Fibroblast of upper back skin (primary cell): ENCODE data around the gene RNF187.

Source experiments
- DNase-seq: peaks from one replicate; pipeline ENCODE4 v3.0.0-alpha.2; 2013

RNF187 gene

GRCh38 chr1:228511546-228512445 lies 24.6 kb downstream of the RNF187 start:
- no peak for DNase-seq

GRCh38 chr1:228512781-228513198 lies 25.6 kb downstream of the RNF187 start:
- DNase-seq = no peak

DNA sequence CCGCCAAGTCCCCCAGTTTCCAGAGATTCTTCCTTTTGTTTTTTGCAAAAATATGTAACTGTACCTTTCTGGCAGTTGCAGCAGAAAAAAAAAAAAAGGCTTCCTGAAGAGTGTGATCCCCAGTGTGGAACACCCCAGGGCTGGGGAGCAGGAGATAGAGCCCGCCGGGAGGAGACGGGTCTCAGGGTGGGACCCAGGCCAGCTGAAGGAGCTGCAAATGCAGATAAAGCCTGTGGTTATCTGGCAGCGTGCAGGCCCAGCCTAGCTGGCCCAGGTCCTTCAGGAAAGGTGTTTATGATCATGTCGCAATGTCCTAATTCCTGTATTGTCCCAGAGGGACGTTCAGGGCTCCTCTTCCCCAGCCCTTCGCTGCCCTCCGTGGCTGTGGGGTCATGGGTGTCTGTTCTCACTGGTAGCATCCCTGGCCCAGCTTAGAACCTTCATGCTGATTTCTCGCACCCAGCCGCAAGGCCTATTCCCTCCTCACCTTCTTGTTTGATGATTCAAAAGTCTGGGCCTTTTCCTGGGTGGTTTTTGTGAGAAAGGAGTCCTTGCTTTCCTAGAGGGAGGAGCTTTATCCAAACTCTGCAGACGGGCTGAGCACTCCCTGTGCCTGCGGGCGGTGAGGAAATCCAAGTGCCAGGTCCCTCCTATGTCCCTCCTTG lies 26.2 kb downstream of the RNF187 start:
- DNase-seq = no peak

GRCh38 chr1:228514421-228514820 lies 27.2 kb downstream of the RNF187 start:
- no peak for DNase-seq

DNA sequence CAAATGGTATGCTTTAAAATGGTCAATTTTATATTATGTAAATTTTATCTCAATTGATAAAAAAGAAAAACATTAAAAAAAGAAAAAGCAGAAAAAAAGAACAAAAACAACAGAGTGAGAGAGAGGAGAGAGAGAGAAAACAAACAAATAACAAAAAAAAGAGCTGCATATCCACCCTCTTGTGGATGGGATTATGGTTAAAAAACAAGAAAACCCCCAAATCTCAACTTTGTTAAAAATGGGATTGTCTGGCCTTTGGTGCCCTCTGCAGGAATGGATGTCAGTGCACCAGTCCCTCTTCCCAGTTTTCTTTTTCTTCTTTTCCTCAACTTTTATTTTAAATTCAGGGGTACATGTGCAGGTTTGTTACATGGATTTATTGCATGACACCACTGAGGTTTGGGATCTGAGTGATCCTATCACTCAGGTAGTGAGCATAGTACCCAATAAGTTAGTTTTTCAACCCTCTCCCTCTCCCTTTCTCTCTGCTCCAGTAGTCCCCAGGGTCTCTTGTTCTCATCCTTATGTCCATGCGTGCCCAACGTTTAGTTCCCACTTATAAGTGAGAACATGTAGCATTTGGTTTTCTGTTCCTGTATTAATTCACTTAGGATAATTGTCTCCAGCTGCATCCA lies 28.1 kb downstream of the RNF187 start:
- DNase-seq = peak; percentile 46

DNA sequence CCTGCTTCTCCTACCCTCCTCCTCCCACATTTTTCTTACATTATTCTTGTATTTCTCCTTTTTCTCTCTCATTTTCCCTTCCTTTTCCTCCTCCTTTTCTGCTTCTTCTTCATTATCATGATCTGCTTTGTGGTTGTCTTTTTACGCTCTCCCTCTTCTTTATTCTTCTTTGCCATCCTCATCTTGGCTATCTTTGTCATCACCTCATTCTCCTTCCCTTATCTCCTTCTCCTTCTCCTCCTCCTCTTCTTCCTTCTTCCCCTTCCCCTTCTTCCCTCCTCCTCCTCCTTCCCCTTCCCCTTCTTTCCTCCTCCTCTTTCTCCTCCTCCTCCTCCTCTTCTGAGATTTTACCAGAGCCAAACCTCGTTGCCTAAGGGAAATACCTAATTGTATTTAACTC lies 30.5 kb downstream of the RNF187 start:
- DNase-seq = no peak

GRCh38 chr1:228527596-228527995 lies 40.4 kb downstream of the RNF187 start:
- no peak for DNase-seq

DNA sequence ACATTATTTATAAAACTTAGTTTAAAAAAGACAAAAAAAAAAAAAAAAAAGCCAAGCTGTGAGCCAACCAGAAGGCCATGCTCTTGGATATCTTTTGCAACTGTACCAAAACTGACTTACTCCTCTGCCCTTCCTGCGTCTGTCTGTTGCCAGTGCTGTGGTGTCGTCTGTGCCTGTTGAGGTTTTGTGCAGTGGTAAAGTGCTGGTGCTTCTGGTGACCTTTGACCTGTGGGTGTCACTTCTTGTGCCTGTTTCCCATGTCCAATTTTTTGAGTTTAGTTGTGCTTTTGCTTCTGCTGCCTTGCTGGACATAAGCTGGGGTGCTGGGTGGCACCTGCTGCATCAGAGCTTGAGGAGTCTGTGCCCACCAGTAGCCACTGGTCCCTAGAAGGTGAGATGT lies 41.4 kb downstream of the RNF187 start:
- no peak for DNase-seq

DNA sequence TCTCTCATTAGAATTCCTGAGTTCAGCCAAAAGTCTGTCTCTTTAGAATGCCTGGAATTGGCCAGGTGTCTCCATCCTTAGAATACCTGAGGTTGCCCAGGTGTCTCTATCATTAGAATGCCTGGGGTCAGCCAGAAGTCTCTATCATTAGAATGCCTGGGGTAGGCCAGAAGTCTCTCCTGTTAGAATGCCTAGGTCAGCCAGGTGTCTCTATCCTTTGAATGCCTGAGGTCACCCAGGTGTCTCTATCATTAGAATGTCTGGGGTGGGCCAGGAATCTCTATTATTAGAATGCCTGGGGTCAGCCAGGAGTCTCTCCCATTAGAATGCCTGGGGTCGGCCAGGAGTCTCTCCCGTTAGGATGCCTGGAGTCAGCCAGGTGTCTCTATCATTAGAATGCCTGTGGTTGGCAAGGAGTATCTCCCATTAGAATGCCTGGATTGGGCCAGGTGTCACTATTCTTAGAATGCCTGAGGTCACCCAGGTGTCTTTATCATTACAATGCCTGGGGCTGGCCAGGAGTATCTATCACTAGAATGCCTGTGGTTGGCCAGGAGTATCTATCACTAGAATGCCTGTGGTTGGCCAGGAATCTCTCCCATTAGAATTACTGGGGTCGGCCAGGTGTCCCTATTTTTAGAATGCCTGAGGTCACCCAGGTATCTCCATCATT lies 43.0 kb downstream of the RNF187 start:
- DNase-seq = no peak

DNA sequence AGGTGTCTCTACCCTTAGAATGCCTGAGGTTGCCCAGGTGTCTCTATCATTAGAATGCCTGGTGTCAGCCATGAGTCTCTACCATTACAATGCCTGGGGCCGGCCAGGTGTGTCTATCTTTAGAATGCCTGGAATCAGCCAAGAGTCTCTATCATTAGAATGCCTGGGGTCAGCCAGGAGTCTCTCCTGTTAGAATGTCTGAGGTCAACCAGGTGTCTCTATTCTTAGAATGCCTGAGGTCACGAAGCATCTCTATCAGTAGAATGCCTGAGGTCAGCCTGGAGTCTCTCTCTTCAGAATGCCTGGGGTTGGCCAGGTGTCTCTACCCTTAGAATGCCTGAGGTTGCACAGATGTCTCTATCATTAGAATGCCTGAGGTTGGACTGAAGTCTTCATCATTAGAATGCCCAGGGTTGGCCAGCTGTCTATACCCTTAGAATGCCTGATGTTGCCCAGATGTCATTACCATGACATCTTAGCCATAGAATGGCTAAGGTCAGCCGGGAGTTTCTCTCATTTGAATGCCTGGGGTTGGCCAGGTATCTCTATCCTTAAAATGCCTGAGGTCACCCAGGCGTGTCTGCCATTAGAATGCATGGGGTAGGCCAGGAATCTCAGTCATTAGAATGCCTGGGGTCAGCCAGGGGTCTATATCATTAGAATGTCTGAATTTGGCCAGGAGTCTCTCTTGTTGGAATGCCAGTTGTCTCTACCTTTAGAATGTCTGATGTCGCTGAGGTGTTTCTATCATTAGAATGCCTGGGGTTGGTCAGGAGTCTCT lies 44.0 kb downstream of the RNF187 start:
- DNase-seq = no peak

- DNase-seq = no peak
These were observed 51.6 kb downstream of the RNF187 start for GRCh38 chr1:228538831-228539230.

GRCh38 chr1:228540161-228540917 lies 53.2 kb downstream of the RNF187 start:
- no peak for DNase-seq

DNA sequence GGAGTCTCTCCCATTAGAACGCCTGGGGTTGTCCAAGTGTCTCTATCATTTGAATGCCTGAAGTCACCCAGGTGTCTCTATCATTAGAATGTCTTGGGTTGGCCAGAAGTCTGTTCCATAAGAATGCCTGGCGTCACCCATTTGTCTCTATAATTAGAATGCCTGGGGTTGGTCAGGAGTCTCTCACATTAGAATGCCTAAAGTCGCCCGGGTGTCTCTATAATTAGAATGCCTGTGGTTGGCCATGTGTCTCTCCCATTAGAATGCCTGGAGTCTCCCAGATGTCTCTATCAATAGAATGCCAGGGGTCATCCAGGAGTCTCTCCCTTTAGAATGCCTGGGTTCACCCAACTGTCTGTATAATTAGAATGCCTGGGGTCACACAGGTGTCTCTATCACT lies 54.5 kb downstream of the RNF187 start:
- no peak for DNase-seq

GRCh38 chr1:228542376-228542775 lies 55.2 kb downstream of the RNF187 start:
- no peak for DNase-seq

DNA sequence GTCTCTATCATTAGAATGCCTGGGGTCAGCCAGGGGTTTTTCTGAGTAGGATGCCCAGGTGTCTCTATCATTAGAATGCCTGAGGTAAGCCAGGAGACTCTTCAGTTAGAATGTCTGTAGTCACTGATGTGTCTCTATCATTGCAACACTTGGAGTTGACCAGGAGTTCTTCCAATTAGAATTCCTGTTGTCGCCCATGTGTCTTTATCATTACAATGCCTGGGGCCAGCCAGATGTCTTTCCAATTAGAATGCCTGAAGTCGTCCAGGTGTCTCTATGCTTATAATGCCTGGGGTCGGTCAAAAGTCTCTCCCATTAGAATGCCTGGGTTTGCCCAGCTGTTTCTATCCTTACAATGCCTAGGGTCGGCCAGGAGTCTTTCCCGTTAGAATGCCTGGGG lies 55.8 kb downstream of the RNF187 start:
- DNase-seq = no peak

DNA sequence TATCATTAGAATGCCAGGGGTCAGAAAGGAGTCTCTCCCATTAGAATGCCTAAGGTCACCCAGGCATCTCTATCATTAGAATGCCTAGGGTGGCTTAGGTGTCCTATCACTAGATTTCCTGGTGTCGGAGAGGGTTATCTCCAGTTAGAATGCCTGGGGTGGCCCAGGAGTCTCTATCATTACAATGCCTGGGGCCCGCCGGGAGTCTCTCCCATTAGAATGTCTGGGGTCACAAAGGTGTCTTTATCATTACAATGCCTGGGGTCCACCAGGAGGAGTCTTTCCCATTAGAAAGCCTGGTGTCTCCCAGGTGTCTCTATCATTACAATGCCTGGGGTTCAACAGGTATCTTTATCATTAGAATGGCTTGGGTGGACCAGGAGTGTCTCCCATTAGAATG lies 56.2 kb downstream of the RNF187 start:
- DNase-seq = no peak

GRCh38 chr1:228544021-228544850 lies 57.1 kb downstream of the RNF187 start:
- DNase-seq = no peak

- DNase-seq = no peak
These were observed 57.9 kb downstream of the RNF187 start for GRCh38 chr1:228544921-228545591.
